ENCODE measurements around the gene C1orf74.

- TF ChIP-seq, protein P1, sequence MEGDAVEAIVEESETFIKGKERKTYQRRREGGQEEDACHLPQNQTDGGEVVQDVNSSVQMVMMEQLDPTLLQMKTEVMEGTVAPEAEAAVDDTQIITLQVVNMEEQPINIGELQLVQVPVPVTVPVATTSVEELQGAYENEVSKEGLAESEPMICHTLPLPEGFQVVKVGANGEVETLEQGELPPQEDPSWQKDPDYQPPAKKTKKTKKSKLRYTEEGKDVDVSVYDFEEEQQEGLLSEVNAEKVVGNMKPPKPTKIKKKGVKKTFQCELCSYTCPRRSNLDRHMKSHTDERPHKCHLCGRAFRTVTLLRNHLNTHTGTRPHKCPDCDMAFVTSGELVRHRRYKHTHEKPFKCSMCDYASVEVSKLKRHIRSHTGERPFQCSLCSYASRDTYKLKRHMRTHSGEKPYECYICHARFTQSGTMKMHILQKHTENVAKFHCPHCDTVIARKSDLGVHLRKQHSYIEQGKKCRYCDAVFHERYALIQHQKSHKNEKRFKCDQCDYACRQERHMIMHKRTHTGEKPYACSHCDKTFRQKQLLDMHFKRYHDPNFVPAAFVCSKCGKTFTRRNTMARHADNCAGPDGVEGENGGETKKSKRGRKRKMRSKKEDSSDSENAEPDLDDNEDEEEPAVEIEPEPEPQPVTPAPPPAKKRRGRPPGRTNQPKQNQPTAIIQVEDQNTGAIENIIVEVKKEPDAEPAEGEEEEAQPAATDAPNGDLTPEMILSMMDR (IDR thresholded peaks at IDR 0.05; ENCODE audit: low read depth, low read length, poor library complexity, severe bottlenecking) = no peak
- no peak for TF ChIP-seq EZH2phosphoT487 (IDR thresholded peaks at IDR 0.05; ENCODE audit: borderline replicate concordance, low read length)
These were observed 17.9 kb upstream of the C1orf74 start for GRCh38 chr1:209802117-209802779.
